Measurements from ENCODE around the gene CETP. TPM values are rescaled to one million over a fixed set of nuclear protein-coding genes. Genes with fewer than 3 reads are reported as not detected.

The CETP gene
- total and polyA plus RNA-seq, 2 donors, result 1.8 to 2.0 TPM

- H3K4me1 ChIP-seq (ENCODE audit: control insufficient read depth in 2 of 2, insufficient read depth in 2 of 2, low read length in 2 of 2), result peaks cover 6 to 13% of the 10 kb centered on the region in 2 donors
- peaks cover 9 to 10% of the 10 kb centered on the region in 2 donors for H3K36me3 ChIP-seq (ENCODE audit: control insufficient read depth in 2 of 2, insufficient read depth in 2 of 2, low read length in 1 of 2)
- no peak overlapping the region for H3K27ac ChIP-seq (ENCODE audit: low read depth in 1 of 2, low read length in 1 of 2)
- DNase-seq (ENCODE audit: low read depth in 6 of 9, low spot score in 9 of 9), result no peak
- WGBS, result 98% methylated on average over 5 of the region's 5 CpGs
- no peak overlapping the region for H3K4me3 ChIP-seq (ENCODE audit: low read length in 2 of 2)
- no peaks in the 10 kb centered on the region for H3K27me3 ChIP-seq (ENCODE audit: control insufficient read depth in 2 of 2, insufficient read depth in 1 of 2, low read length in 1 of 2)
- no peaks in the 10 kb centered on the region for H3K9me3 ChIP-seq (ENCODE audit: control insufficient read depth in 2 of 2, insufficient read depth in 1 of 2, low read length in 1 of 2)
These were observed 71.2 kb downstream of the CETP start for GRCh38 chr16:57032931-57033330.

Other genes starting within 250 kb of the CETP start
- 85.9 TPM for gene NUP93, start 231.8 kb upstream of the CETP start, total RNA-seq
- 58.3 TPM for gene NUP93, start 231.8 kb upstream of the CETP start, polyA plus RNA-seq
- gene SLC12A3, start 96.7 kb upstream of the CETP start, total RNA-seq, result 0.52 TPM
- gene SLC12A3, start 96.7 kb upstream of the CETP start, polyA plus RNA-seq, result 0.34 TPM
- gene HERPUD1, start 29.8 kb upstream of the CETP start, total RNA-seq, result 28.3 TPM
- gene HERPUD1, start 29.8 kb upstream of the CETP start, polyA plus RNA-seq, result 105 TPM
- gene NLRC5, start 27.6 kb downstream of the CETP start, total RNA-seq, result 23.3 TPM
- 63.9 TPM for gene NLRC5, start 27.6 kb downstream of the CETP start, polyA plus RNA-seq
- gene CPNE2, start 130.6 kb downstream of the CETP start, total RNA-seq, result 6.5 TPM
- gene CPNE2, start 130.6 kb downstream of the CETP start, polyA plus RNA-seq, result 27.5 TPM
- 81.8 TPM for gene PSME3IP1, start 224.1 kb downstream of the CETP start, total RNA-seq
- gene PSME3IP1, start 224.1 kb downstream of the CETP start, polyA plus RNA-seq, result 93.1 TPM
- gene RSPRY1, start 224.4 kb downstream of the CETP start, total RNA-seq, result 29.6 TPM
- gene RSPRY1, start 224.4 kb downstream of the CETP start, polyA plus RNA-seq, result 19.4 TPM

Data from thymus (tissue), 11 donors.